GM12878 (cell line): ENCODE measurements around the gene SNX33. TPM values are rescaled to one million over a fixed set of nuclear protein-coding genes. Genes with fewer than 3 reads are reported as not detected.
A peak's percentile ranks its signal among the peaks of the same experiment; 100 is the strongest.

Experiments
- ATF3 ChIP-seq: IDR thresholded peaks from 2 replicates; pipeline ENCODE4 v1.6.1; 2011; ENCODE audit warnings: low read depth, mild to moderate bottlenecking, low read length, moderate library complexity, borderline replicate concordance; ENCODE audit errors: extremely low read depth
- CBFB ChIP-seq: IDR thresholded peaks from 2 replicates; pipeline ENCODE4 v1.6.1; 2016; ENCODE audit warnings: antibody characterized with exemption, low read depth
- CBX3 ChIP-seq: fragments of 200-600 bp; sonication (generic); IDR thresholded peaks from 2 replicates; pipeline ENCODE4 v1.6.1; 2016; ENCODE audit warnings: low read depth, borderline replicate concordance
- CTCF ChIP-seq, 3 experiments: IDR thresholded peaks in 2 of 3; conservative IDR thresholded peaks in 1 of 3; 2 replicates each; pipeline ENCODE4 v1.5.1; 2011; ENCODE audit warnings: low read depth in 3 of 3, low read length in 3 of 3, mild to moderate bottlenecking in 3 of 3, control low read depth in 2 of 3, moderate library complexity in 2 of 3, inconsistent platforms in 1 of 3, mixed read lengths in 1 of 3; ENCODE audit not compliant: control insufficient read depth in 2 of 3, insufficient read depth in 1 of 3; ENCODE audit errors: extremely low read depth in 1 of 3
- DPF2 ChIP-seq: fragments of 450-650 bp; IDR thresholded peaks from 2 replicates; pipeline ENCODE4 v1.6.1; 2017; ENCODE audit warnings: mild to moderate bottlenecking
- EGR1 ChIP-seq, 2 experiments: IDR thresholded peaks; 1 replicate in 1 of 2; 2 replicates in 1 of 2; pipeline ENCODE4 v1.6.1; 2011 to 2012; ENCODE audit warnings: low read depth in 2 of 2, low read length in 2 of 2, borderline replicate concordance in 1 of 2, mild to moderate bottlenecking in 1 of 2, moderate library complexity in 1 of 2
- HCFC1 ChIP-seq: fragments of 150-350 bp; IDR thresholded peaks from 2 replicates; pipeline ENCODE4 v1.6.1; 2014; ENCODE audit warnings: low read length
- HDGF ChIP-seq: fragments of 450-650 bp; IDR thresholded peaks from 2 replicates; pipeline ENCODE4 v1.6.1; 2016; ENCODE audit warnings: antibody characterized with exemption
- IKZF1 ChIP-seq: fragments of 450-650 bp; conservative IDR thresholded peaks from 2 replicates; pipeline ENCODE4 v1.6.1; 2017; ENCODE audit warnings: antibody characterized with exemption, mild to moderate bottlenecking
- KLF5 ChIP-seq: fragments of 450-650 bp; IDR thresholded peaks from 2 replicates; pipeline ENCODE4 v1.6.1; 2014; ENCODE audit warnings: mild to moderate bottlenecking; ENCODE audit not compliant: partially characterized antibody
- MEF2B ChIP-seq: fragments of 450-650 bp; IDR thresholded peaks from 2 replicates; pipeline ENCODE4 v1.6.1; 2018; ENCODE audit warnings: mild to moderate bottlenecking, moderate library complexity; ENCODE audit not compliant: partially characterized antibody, poor library complexity, severe bottlenecking
- NFIC ChIP-seq: IDR thresholded peaks from 2 replicates; pipeline ENCODE4 v1.6.1; 2012; ENCODE audit warnings: low read depth, mild to moderate bottlenecking, inconsistent platforms, low read length, moderate library complexity
- NR2C1 ChIP-seq: fragments of 450-650 bp; IDR thresholded peaks from 2 replicates; pipeline ENCODE4 v1.6.1; 2017; ENCODE audit warnings: antibody characterized with exemption, mild to moderate bottlenecking, moderate library complexity
- NR2F1 ChIP-seq: fragments of 450-650 bp; conservative IDR thresholded peaks from 2 replicates; pipeline ENCODE4 v1.6.1; 2017; ENCODE audit warnings: mild to moderate bottlenecking
- NRF1 ChIP-seq: conservative IDR thresholded peaks from 2 replicates; pipeline ENCODE4 v1.6.1; 2011; ENCODE audit warnings: mild to moderate bottlenecking, low read depth, low read length, improper control_type of control experiment
- POLR2AphosphoS2 ChIP-seq: IDR thresholded peaks from 2 replicates; pipeline ENCODE4 v1.6.1; 2011; ENCODE audit warnings: low read depth, mild to moderate bottlenecking, low read length, improper control_type of control experiment, moderate library complexity
- POLR2AphosphoS5 ChIP-seq: IDR thresholded peaks from 2 replicates; pipeline ENCODE4 v1.6.1; 2011; ENCODE audit warnings: mild to moderate bottlenecking, low read length, inconsistent platforms
- RAD51 ChIP-seq: fragments of 450-650 bp; IDR thresholded peaks from 2 replicates; pipeline ENCODE4 v1.6.1; 2016; ENCODE audit warnings: moderate library complexity, mild to moderate bottlenecking, inconsistent platforms
- RELA ChIP-seq: fragments of 450-650 bp; IDR thresholded peaks from 2 replicates; pipeline ENCODE4 v1.8.0; 2014; ENCODE audit warnings: borderline replicate concordance; ENCODE audit not compliant: partially characterized antibody
- SKIL ChIP-seq: fragments of 450-650 bp; IDR thresholded peaks from 2 replicates; pipeline ENCODE4 v1.6.1; 2017; ENCODE audit warnings: mild to moderate bottlenecking, low read depth, inconsistent platforms; ENCODE audit not compliant: poor library complexity, severe bottlenecking
- TCF7 ChIP-seq: IDR thresholded peaks from 2 replicates; pipeline ENCODE4 v1.6.1; 2014; ENCODE audit warnings: antibody characterized with exemption, borderline replicate concordance
- YY1 ChIP-seq: IDR thresholded peaks from 2 replicates; pipeline ENCODE4 v1.6.1; 2011; ENCODE audit warnings: low read depth, mild to moderate bottlenecking, low read length
- ZNF687 ChIP-seq: fragments of 450-650 bp; IDR thresholded peaks from 2 replicates; pipeline ENCODE4 v1.6.1; 2017; ENCODE audit warnings: mild to moderate bottlenecking, moderate library complexity
- polyA plus RNA-seq, 11 experiments: library from polyadenylated mRNA; depleted of rRNA in 4 of 11; unstranded in 6 of 11; stranded (reverse) in 5 of 11; fragments of >200 nt; fragmentation: Nextera tagmentation in 4 of 11; fragmentation: Illumina TruSeq in 1 of 11; extraction: Ambion mirVana in 4 of 11; extraction: Trizol in 1 of 11; gene quantifications; 1 replicate in 1 of 11; 2 replicates in 10 of 11; pipeline versions ENCODE4 v1.2.1 to v1.2.3, GENCODE V29; 2011 to 2016; ENCODE audit warnings: inconsistent platforms in 2 of 11, missing spikeins in 2 of 11, low read depth in 1 of 11
- total RNA-seq, 4 experiments: library from RNA; depleted of rRNA in 3 of 4; stranded (reverse); fragments of >200 nt in 3 of 4; fragmentation: Illumina TruSeq in 1 of 4; extraction: Trizol in 1 of 4; gene quantifications; 2 replicates each; pipeline versions ENCODE4 v1.2.1 to v1.2.3, GENCODE V29; 2013 to 2021

Gene SNX33
- total and polyA plus RNA-seq, 10 of the 15 experiments (the other 5 are each of a cell fraction or from before 2014, with no cell fraction given), result 0.13 to 1.9 (median 0.55) TPM

- TF ChIP-seq SKIL (peak; percentile 65), CBX3 (no peak), POLR2AphosphoS2 (no peak), NFIC (peak; percentile 26; the same call in 1 of the 2 replicates), ATF3 (no peak), NR2C1 (no peak), CTCF (IDR thresholded peaks at IDR 0.05 in 2 of 3, conservative IDR thresholded peaks at IDR 0.05 in 1 of 3; ENCODE audit: control insufficient read depth in 2 of 3, extremely low read depth in 1 of 3, insufficient read depth in 1 of 3, low read depth in 3 of 3, low read length in 3 of 3) (peak; percentile 36 to 74 (median 43); a peak in 5 of 6 replicates), CBFB (no peak), NRF1 (no peak), POLR2AphosphoS5 (no peak), EGR1 (IDR thresholded peaks at IDR 0.05; ENCODE audit: borderline replicate concordance in 1 of 2, low read depth in 2 of 2, low read length in 2 of 2) (no peak), RAD51 (peak; percentile 16; the same call in 1 of the 2 replicates), MEF2B (no peak), DPF2 (no peak), YY1 (no peak), KLF5 (no peak), HDGF (no peak), RELA (no peak), NR2F1 (no peak), HCFC1 (no peak), ZNF687 (0 out of 2 replicates have a peak, but pooled peaks have one; percentile 9), TCF7 (no peak), IKZF1 (no peak)
These were observed 7.1 kb upstream of the SNX33 start (continued) for GRCh38 chr15:75640483-75641178.
